ENCODE data around the gene POU2AF2.

- TF ChIP-seq POLR2A (IDR thresholded peaks at IDR 0.05; ENCODE audit: low read depth, low read length) (no peak), CTCF (IDR thresholded peaks at IDR 0.05; ENCODE audit: extremely low read depth in 1 of 2, insufficient read depth in 1 of 2, low read depth in 1 of 2, low read length in 2 of 2) (no peak), MAX (IDR thresholded peaks at IDR 0.05; ENCODE audit: insufficient read depth, insufficient read length) (no peak), POLR2AphosphoS5 (IDR thresholded peaks at IDR 0.05; ENCODE audit: insufficient read depth, low read depth, low read length) (no peak), GATA2 (IDR thresholded peaks at IDR 0.05; ENCODE audit: insufficient read depth, insufficient read length, low read depth, low read length) (no peak), EZH2 (IDR thresholded peaks at IDR 0.05; ENCODE audit: borderline replicate concordance, low read depth, low read length, severe bottlenecking) (no peak), MYC (IDR thresholded peaks at IDR 0.05; ENCODE audit: low read depth, low read length) (no peak)
These were observed 24.3 kb upstream of the POU2AF2 start for GRCh38 chr11:111221208-111221607.

Measured in endothelial cell of umbilical vein (primary cell).